HG02970 (cell line): ENCODE results near the gene CTU2.

Source experiments
- ATAC-seq: cut with Tn5 transposase; IDR thresholded peaks from one replicate; pipeline ENCODE4 v1.9.1; 2021; ENCODE audit warnings: mild to moderate bottlenecking, moderate library complexity, moderate number of reproducible peaks; ENCODE audit not compliant: unreplicated experiment, low FRiP score

Gene CTU2

DNA sequence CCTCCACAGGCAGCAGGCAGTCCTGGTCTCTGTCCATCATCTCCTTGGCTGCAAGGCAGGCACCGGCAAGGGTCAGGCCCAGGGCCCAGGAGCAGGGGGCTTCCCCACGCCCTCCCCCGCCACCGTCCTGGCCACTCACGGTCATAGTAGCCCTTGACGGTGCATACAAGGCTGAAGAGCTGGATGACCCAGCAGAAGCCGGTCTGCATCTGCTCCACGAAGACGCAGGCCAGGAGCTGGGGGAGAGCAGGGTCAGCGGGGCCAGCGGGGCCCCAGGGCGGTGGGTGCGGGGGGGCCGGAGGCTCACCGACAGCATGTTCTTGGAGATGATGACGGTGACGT is 20.1 kb downstream of the CTU2 start:
- ATAC-seq, result no peak

GRCh38 chr16:88726981-88727380 is 20.7 kb downstream of the CTU2 start:
- ATAC-seq, result no peak

GRCh38 chr16:88727871-88728270 is 21.6 kb downstream of the CTU2 start:
- ATAC-seq, result no peak

- no peak for ATAC-seq
Measured at GRCh38 chr16:88730632-88731607, 24.6 kb downstream of the CTU2 start.

DNA sequence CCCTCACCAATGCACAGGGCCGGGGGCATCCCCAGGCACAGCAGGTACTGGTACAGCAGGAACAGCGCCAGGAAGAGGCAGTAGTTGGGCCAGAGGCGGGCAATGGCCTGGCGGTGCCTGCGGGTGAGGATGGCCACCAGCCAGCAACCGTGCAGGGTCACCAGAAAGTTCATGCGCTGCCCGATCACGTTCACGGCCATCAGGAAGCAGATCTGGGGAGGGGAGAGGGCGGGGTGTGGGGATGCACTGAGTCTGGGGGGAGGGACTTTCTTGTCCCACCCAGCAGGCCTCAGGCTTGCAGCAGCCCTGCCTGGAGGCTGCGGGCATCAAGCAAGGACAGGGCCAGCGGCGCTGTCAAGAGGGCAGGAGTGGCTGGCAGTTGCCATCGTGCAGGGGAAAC is 25.4 kb downstream of the CTU2 start:
- ATAC-seq, result no peak

DNA sequence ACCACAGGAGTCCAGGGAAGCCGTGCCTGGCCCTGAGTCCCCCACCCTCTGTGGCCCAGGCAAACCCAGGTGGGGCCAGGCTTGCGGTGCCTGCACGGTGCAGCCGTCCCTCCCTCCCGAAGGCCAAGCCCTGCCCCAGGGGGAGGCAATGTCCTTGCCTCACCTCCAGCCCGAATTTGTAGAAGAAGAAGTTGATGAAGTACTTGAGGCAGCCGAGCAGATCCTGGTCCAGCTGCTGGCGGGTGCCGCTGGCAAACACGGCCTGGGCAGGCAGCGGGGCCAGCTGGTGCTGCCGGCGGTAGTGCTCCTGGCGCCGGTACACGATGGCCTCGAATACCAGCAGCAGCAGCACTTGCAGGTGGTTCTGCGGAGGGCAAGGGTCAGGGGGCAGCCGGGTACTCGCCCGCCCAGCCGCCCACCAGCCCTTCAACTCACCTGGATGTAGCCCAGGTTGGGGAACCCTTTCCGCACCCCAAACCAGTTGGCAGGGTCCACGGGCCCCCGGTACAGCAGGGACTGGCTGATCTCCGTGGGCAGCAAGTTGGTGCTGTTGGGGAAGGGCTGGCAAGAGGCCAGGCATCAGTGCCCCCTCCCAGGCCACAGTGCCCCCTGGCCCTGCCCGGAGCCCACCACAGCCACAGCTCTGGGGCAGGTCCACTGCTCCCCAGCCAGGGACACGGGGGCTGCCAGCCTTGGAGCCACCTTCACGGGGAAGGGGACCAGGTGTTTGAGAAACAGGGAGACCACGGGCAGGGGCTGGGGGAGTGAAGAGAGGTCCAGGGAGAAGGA is 26.1 kb downstream of the CTU2 start:
- no peak for ATAC-seq

DNA sequence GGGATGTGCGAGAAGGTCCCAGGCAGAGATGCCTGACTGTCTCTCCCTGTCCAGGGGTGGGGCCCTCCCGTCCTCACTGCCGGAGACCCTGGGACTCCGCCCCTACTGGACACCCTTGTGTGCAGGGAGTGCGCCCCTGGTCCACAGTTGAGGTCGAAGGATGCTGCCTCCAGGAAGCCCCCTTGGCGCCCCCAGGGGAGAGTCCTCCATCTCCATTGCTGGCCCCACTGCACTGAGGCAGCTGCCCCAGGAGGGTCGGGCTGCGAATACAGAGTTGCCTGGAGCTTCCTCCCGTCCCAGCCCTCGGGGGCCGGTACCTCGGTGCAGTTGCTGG is 26.6 kb downstream of the CTU2 start:
- no peak for ATAC-seq

- ATAC-seq, result no peak
Measured at GRCh38 chr16:88733630-88734360, 27.5 kb downstream of the CTU2 start.

DNA sequence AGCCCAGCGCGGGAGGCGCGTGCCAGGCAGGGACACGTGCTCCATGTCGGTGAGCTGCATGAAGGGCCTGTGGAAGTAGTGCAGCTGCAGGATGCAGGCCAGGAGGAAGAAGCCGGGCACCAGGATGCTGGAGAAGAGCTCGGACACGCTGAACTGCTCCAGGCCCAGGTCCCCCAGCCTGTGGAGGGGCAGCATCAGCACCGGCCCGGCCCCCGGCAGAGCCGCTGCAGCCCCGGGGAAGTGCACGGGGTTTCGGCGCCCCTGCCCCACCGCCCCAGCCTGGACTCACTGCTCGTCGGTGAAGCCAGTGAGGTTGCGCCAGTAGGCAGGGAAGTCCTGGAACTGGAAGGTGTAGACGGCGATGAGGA is 28.0 kb downstream of the CTU2 start:
- no peak for ATAC-seq

GRCh38 chr16:88735121-88735520 is 28.8 kb downstream of the CTU2 start:
- ATAC-seq, result no peak

GRCh38 chr16:88735616-88736015 is 29.3 kb downstream of the CTU2 start:
- no peak for ATAC-seq

DNA sequence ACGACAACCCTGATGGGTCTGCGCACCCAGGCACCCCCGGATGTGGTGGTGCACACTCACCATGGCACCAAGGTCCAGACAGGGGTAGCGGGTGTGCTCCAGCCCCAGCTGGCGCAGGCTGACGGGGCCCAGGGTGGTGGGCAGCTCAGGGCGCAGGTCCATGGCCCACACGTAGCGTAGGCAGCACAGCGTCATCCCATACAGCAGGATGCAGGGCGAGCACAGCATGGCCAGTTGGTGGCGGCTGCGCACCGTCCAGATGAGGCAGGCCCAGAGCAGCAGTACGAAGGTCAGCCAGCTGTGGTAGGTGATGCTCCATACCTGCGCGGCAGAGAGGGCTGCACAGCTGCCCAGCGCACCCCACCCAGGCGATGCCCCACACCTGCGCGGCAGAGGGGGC is 29.8 kb downstream of the CTU2 start:
- no peak for ATAC-seq

GRCh38 chr16:88736496-88736895 is 30.2 kb downstream of the CTU2 start:
- no peak for ATAC-seq

DNA sequence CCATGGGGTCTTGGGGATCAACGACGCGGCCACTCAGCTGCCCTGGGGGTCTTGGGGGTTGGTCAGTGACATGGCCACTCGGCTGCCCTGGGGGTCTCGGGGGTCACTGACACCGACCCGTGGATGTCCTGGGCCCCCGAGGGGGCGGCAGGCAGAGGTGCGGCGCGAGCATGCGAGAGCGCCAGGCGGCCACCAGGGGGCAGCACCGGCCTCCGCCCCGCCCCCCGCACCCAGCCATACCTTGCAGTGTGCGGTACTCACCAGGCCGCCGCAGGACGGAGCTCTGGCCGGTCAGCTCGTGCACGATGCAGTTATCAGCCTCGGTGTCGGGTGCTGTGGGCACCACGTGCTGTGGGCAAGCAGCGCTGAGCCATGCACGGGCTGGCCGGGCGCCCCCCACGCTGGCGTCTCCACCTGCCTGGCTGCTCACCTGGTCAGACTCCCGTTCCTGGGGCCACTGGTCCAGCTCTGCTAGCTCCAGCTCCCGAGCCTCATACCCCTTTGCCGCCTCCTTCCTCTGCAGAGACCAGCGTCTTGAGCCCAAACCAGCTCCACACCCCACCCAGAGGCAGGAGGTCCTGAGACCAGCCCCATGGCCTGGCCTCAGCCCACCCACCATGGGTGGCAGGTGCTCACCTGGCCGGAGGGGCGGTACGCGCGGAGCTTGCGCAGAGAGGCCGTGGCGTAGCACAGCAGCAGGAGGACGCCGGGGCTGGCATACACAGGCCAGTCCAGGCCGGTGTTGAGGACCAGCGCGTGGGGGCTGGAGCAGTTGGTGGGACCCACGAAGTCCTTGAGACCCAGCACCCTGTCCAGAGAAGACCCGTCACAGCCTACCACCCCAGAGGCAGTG is 31.2 kb downstream of the CTU2 start:
- ATAC-seq, result no peak

GRCh38 chr16:88738151-88739084 is 32.1 kb downstream of the CTU2 start:
- no peak for ATAC-seq

DNA sequence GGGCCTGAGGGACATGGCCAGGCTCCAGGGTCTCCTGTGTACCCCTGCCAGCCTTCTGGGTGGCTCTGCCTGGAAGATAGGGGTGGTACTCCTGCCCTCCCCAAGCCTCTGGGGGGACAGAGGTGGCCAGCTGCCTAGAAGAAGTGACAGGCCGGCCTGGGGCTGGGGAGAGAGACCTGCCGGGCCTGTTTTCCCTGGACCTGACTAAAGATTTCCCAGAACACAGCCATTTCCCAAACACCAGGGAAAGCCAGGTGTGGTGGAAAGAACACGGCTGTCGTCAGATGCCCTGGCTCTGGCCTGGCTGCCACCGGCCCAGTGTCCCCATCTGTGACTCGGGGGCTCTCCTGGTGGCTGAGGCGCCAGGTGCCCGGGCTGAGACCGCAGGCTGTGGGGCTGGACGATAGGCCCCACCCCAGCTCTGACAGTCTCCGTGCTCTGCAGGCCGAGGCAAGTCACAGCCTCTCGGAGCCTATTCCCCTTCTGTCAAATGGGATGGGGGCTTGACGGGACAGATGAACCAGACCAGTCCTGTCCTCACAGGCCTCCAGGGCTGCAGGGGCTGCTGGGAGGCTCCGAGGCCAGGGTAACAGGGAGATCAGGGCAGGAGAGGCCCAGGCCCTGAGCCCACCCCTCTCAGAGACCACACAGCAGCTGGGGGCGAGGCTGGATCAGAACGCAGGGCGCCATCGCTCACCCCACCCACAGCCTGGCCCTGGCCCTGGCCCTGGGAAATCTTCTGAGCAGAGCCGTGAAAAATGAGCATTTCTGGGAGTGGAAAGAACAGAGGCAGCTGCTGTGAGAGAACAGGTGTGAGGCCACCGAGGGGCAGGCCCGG is 33.1 kb downstream of the CTU2 start:
- ATAC-seq, result no peak

GRCh38 chr16:88739977-88740726 is 33.8 kb downstream of the CTU2 start:
- ATAC-seq, result no peak

GRCh38 chr16:88740727-88741055 is 34.4 kb downstream of the CTU2 start:
- no peak for ATAC-seq
